ENCODE results near the gene PICALM. TPM values are rescaled to one million over a fixed set of nuclear protein-coding genes. Genes with fewer than 3 reads are reported as not detected.

The PICALM gene
- total and polyA plus RNA-seq, 2 of the 13 experiments (the other 11 are each of a cell fraction or from before 2014, with no cell fraction given): 97.6 to 154 TPM

DNA sequence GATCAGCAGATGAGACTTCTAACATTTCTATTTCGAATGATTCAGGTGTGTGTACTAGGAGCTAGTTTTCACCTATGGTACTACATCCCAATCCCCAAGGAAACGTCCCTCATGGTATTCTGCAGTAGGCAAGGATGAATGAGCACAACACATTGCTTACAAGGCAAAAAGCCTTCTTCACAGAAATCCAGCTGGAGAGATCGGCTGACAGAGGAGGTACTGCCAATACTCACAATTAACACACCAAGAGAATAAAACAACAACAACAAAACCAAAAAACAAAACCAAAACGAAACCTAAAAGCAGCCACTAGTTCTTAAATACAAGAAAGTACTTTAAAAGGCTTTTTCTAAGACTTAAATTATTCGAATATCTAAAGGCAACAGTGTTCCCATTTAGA, 101.4 kb downstream of the PICALM start (continued):
- TF ChIP-seq, protein P1, sequence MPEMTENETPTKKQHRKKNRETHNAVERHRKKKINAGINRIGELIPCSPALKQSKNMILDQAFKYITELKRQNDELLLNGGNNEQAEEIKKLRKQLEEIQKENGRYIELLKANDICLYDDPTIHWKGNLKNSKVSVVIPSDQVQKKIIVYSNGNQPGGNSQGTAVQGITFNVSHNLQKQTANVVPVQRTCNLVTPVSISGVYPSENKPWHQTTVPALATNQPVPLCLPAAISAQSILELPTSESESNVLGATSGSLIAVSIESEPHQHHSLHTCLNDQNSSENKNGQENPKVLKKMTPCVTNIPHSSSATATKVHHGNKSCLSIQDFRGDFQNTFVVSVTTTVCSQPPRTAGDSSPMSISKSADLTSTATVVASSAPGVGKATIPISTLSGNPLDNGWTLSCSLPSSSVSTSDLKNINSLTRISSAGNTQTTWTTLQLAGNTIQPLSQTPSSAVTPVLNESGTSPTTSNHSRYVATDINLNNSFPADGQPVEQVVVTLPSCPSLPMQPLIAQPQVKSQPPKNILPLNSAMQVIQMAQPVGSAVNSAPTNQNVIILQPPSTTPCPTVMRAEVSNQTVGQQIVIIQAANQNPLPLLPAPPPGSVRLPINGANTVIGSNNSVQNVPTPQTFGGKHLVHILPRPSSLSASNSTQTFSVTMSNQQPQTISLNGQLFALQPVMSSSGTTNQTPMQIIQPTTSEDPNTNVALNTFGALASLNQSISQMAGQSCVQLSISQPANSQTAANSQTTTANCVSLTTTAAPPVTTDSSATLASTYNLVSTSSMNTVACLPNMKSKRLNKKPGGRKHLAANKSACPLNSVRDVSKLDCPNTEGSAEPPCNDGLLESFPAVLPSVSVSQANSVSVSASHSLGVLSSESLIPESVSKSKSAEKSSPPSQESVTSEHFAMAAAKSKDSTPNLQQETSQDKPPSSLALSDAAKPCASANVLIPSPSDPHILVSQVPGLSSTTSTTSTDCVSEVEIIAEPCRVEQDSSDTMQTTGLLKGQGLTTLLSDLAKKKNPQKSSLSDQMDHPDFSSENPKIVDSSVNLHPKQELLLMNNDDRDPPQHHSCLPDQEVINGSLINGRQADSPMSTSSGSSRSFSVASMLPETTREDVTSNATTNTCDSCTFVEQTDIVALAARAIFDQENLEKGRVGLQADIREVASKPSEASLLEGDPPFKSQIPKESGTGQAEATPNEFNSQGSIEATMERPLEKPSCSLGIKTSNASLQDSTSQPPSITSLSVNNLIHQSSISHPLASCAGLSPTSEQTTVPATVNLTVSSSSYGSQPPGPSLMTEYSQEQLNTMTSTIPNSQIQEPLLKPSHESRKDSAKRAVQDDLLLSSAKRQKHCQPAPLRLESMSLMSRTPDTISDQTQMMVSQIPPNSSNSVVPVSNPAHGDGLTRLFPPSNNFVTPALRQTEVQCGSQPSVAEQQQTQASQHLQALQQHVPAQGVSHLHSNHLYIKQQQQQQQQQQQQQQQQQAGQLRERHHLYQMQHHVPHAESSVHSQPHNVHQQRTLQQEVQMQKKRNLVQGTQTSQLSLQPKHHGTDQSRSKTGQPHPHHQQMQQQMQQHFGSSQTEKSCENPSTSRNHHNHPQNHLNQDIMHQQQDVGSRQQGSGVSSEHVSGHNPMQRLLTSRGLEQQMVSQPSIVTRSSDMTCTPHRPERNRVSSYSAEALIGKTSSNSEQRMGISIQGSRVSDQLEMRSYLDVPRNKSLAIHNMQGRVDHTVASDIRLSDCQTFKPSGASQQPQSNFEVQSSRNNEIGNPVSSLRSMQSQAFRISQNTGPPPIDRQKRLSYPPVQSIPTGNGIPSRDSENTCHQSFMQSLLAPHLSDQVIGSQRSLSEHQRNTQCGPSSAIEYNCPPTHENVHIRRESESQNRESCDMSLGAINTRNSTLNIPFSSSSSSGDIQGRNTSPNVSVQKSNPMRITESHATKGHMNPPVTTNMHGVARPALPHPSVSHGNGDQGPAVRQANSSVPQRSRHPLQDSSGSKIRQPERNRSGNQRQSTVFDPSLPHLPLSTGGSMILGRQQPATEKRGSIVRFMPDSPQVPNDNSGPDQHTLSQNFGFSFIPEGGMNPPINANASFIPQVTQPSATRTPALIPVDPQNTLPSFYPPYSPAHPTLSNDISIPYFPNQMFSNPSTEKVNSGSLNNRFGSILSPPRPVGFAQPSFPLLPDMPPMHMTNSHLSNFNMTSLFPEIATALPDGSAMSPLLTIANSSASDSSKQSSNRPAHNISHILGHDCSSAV (CRISPR knock-in tag; IDR thresholded peaks at IDR 0.05; ENCODE audit: borderline replicate concordance): no peak
- no peak for TF ChIP-seq ZNF558 (CRISPR knock-in tag; IDR thresholded peaks at IDR 0.05; ENCODE audit: borderline replicate concordance)
- no peak for TF ChIP-seq ZNF30 (CRISPR knock-in tag; IDR thresholded peaks at IDR 0.05)
- TF ChIP-seq, protein P2, sequence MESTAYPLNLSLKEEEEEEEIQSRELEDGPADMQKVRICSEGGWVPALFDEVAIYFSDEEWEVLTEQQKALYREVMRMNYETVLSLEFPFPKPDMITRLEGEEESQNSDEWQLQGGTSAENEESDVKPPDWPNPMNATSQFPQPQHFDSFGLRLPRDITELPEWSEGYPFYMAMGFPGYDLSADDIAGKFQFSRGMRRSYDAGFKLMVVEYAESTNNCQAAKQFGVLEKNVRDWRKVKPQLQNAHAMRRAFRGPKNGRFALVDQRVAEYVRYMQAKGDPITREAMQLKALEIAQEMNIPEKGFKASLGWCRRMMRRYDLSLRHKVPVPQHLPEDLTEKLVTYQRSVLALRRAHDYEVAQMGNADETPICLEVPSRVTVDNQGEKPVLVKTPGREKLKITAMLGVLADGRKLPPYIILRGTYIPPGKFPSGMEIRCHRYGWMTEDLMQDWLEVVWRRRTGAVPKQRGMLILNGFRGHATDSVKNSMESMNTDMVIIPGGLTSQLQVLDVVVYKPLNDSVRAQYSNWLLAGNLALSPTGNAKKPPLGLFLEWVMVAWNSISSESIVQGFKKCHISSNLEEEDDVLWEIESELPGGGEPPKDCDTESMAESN (CRISPR knock-in tag; conservative IDR thresholded peaks at IDR 0.05): no peak
- TF ChIP-seq CREM (IDR thresholded peaks at IDR 0.05): no peak
- no peak for TF ChIP-seq CREM (CRISPR knock-in tag; IDR thresholded peaks at IDR 0.05)
- TF ChIP-seq RFXAP (CRISPR knock-in tag; IDR thresholded peaks at IDR 0.05; ENCODE audit: borderline replicate concordance): no peak
- TF ChIP-seq, protein P3, sequence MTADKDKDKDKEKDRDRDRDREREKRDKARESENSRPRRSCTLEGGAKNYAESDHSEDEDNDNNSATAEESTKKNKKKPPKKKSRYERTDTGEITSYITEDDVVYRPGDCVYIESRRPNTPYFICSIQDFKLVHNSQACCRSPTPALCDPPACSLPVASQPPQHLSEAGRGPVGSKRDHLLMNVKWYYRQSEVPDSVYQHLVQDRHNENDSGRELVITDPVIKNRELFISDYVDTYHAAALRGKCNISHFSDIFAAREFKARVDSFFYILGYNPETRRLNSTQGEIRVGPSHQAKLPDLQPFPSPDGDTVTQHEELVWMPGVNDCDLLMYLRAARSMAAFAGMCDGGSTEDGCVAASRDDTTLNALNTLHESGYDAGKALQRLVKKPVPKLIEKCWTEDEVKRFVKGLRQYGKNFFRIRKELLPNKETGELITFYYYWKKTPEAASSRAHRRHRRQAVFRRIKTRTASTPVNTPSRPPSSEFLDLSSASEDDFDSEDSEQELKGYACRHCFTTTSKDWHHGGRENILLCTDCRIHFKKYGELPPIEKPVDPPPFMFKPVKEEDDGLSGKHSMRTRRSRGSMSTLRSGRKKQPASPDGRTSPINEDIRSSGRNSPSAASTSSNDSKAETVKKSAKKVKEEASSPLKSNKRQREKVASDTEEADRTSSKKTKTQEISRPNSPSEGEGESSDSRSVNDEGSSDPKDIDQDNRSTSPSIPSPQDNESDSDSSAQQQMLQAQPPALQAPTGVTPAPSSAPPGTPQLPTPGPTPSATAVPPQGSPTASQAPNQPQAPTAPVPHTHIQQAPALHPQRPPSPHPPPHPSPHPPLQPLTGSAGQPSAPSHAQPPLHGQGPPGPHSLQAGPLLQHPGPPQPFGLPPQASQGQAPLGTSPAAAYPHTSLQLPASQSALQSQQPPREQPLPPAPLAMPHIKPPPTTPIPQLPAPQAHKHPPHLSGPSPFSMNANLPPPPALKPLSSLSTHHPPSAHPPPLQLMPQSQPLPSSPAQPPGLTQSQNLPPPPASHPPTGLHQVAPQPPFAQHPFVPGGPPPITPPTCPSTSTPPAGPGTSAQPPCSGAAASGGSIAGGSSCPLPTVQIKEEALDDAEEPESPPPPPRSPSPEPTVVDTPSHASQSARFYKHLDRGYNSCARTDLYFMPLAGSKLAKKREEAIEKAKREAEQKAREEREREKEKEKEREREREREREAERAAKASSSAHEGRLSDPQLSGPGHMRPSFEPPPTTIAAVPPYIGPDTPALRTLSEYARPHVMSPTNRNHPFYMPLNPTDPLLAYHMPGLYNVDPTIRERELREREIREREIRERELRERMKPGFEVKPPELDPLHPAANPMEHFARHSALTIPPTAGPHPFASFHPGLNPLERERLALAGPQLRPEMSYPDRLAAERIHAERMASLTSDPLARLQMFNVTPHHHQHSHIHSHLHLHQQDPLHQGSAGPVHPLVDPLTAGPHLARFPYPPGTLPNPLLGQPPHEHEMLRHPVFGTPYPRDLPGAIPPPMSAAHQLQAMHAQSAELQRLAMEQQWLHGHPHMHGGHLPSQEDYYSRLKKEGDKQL (CRISPR knock-in tag; IDR thresholded peaks at IDR 0.05; ENCODE audit: low read depth): no peak
- TF ChIP-seq TCF12 (IDR thresholded peaks at IDR 0.05): no peak
- TF ChIP-seq TCF12 (CRISPR knock-in tag; IDR thresholded peaks at IDR 0.05): no peak
- TF ChIP-seq, protein P4, sequence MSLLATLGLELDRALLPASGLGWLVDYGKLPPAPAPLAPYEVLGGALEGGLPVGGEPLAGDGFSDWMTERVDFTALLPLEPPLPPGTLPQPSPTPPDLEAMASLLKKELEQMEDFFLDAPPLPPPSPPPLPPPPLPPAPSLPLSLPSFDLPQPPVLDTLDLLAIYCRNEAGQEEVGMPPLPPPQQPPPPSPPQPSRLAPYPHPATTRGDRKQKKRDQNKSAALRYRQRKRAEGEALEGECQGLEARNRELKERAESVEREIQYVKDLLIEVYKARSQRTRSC (CRISPR knock-in tag; IDR thresholded peaks at IDR 0.05; ENCODE audit: low read depth): no peak
- TF ChIP-seq, protein P5, sequence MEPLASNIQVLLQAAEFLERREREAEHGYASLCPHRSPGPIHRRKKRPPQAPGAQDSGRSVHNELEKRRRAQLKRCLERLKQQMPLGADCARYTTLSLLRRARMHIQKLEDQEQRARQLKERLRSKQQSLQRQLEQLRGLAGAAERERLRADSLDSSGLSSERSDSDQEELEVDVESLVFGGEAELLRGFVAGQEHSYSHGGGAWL (CRISPR knock-in tag; IDR thresholded peaks at IDR 0.05): no peak
